Measurements from ENCODE around the gene SEMA4F. TPM values are rescaled to one million over a fixed set of nuclear protein-coding genes. Genes with fewer than 3 reads are reported as not detected.
"Not testable (repeated sequence)": the region's sequence is repeated elsewhere in the genome, so short reads cannot be mapped to it uniquely, and the experiment has no call there.

The SEMA4F gene
- total and polyA plus RNA-seq, 9 donors = 3.8 to 13.5 (median 6.9) TPM

- Histone ChIP-seq H3K36me3 (no peaks in the 10 kb centered on the region), H3K4me3 (no peak overlapping the region), H3K27me3 (no peaks in the 10 kb centered on the region), H3K9me3 (no peaks in the 10 kb centered on the region), H3K4me1 (ENCODE audit: insufficient read depth) (no peaks in the 10 kb centered on the region), H3K27ac (no peak overlapping the region)
- DNase-seq = no peak
- intact Hi-C loops (cut with DNase I) = no loop called here
- TF ChIP-seq EP300 (IDR thresholded peaks at IDR 0.05) = no peak
- TF ChIP-seq POLR2A (IDR thresholded peaks at IDR 0.05) = no peak
- no peak for TF ChIP-seq CTCF (IDR thresholded peaks at IDR 0.05)
- WGBS, 3 donors = 57 to 70% (median 63%) methylated on average over 5 of the region's 5 CpGs
Measured at GRCh38 chr2:74619651-74620297, 34.3 kb upstream of the SEMA4F start.

GRCh38 chr2:74620671-74621070 is 33.4 kb upstream of the SEMA4F start:
- intact Hi-C loops (cut with DNase I) = no loop called here
- no peaks in the 10 kb centered on the region for H3K36me3 ChIP-seq
- H3K9me3 ChIP-seq = no peaks in the 10 kb centered on the region
- no peaks in the 10 kb centered on the region for H3K4me1 ChIP-seq (ENCODE audit: insufficient read depth)
- 85 to 88% (median 86%) methylated on average over 12 of the region's 12 CpGs for WGBS, 3 donors
- TF ChIP-seq CTCF (IDR thresholded peaks at IDR 0.05) (no peak), EP300 (IDR thresholded peaks at IDR 0.05) (no peak), POLR2A (IDR thresholded peaks at IDR 0.05) (no peak)
- H3K4me3 ChIP-seq = no peak overlapping the region
- no peak overlapping the region for H3K27ac ChIP-seq
- no peak for DNase-seq
- no peaks in the 10 kb centered on the region for H3K27me3 ChIP-seq

- 76 to 81% (median 80%) methylated on average over 5 of the region's 5 CpGs for WGBS, 3 donors
- intact Hi-C loops (cut with DNase I) = no loop called here
- Histone ChIP-seq H3K4me3 (no peak overlapping the region), H3K27ac (no peak overlapping the region), H3K27me3 (no peaks in the 10 kb centered on the region), H3K36me3 (no peaks in the 10 kb centered on the region), H3K9me3 (no peaks in the 10 kb centered on the region), H3K4me1 (ENCODE audit: insufficient read depth) (no peaks in the 10 kb centered on the region)
- TF ChIP-seq POLR2A (IDR thresholded peaks at IDR 0.05) = no peak
- TF ChIP-seq CTCF (IDR thresholded peaks at IDR 0.05) = no peak
- no peak for TF ChIP-seq EP300 (IDR thresholded peaks at IDR 0.05)
- DNase-seq = no peak
Measured at GRCh38 chr2:74625658-74626425, 28.2 kb upstream of the SEMA4F start.

GRCh38 chr2:74628538-74629105 is 25.4 kb upstream of the SEMA4F start:
- WGBS, 3 donors = 55 to 72% (median 72%) methylated on average over 3 of the region's 3 CpGs
- H3K4me1 ChIP-seq (ENCODE audit: insufficient read depth) = no peaks in the 10 kb centered on the region

GRCh38 chr2:74630454-74630853 is 23.6 kb upstream of the SEMA4F start:
- H3K4me1 ChIP-seq (ENCODE audit: insufficient read depth); H3K9me3 ChIP-seq; H3K27ac ChIP-seq; H3K4me3 ChIP-seq; H3K36me3 ChIP-seq; intact Hi-C loops (cut with DNase I); DNase-seq; H3K27me3 ChIP-seq: not testable (repeated sequence)
- WGBS, 3 donors = 94 to 96% (median 94%) methylated on average over 3 of the region's 3 CpGs

More at GRCh38 chr2:74628538-74629105, 25.4 kb upstream of the SEMA4F start:
- TF ChIP-seq CTCF (IDR thresholded peaks at IDR 0.05) (no peak), EP300 (IDR thresholded peaks at IDR 0.05) (no peak), POLR2A (IDR thresholded peaks at IDR 0.05) (no peak)
- Histone ChIP-seq H3K27me3 (no peaks in the 10 kb centered on the region), H3K36me3 (no peaks in the 10 kb centered on the region), H3K27ac (no peak overlapping the region), H3K4me3 (no peak overlapping the region), H3K9me3 (no peaks in the 10 kb centered on the region)
- intact Hi-C loops (cut with DNase I) = no loop called here
- no peak for DNase-seq

Measured in ovary (tissue), 9 donors.